ENCODE measurements around the gene MCF2L.

The MCF2L gene

DNA sequence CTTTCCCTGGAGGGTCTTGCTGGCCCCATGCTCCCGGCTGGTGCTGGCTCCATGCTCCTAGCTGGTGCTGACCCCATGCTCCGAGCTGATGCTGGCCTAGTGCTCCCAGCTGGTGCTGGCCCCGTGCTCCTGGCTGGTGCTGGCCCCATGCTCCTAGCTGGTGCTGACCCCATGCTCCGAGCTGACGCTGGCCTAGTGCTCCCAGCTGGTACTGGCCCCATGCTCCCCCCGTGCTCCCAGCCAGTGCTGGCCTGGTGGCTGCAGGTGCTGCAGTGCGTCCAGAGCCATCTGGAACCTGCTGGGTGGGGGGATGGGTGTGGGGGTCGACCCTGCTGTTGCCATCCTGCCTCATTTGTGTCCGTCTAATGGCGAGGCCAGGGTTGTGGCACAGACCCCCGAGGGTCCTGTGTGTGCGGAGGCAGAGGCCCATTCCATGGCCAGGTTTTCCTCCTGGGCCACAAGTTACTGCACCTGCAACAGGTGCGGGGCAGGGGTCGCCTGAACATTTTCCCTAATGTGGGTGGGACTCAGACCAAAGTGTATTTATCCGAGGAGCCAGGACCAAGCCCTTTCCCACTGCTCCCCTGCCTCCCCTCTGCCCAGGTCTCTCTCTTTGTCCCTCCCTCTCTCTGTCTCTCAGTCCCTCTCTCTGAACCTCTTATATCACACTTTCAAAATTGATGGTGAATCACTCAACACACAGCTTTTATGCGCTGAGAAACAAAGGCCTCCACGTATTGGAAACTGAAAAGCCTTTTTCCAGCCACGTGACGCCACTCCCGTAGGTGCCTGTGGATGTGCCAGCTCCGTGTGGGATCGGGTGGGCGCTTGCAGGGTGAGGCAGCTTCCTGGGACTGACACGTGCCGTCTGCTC lies 45.1 kb downstream of the MCF2L start:
- Histone ChIP-seq H3K4me1 (ENCODE audit: control insufficient read depth, insufficient read depth, low read length) (no peaks in the 10 kb centered on the region), H3K9ac (ENCODE audit: low read length) (no peak overlapping the region), H3K4me3 (ENCODE audit: low read length) (no peak overlapping the region), H3K36me3 (ENCODE audit: control insufficient read depth, insufficient read depth, low read length) (no peaks in the 10 kb centered on the region), H3K27ac (ENCODE audit: low read depth, low read length) (no peak overlapping the region), H3K27me3 (ENCODE audit: control insufficient read depth, insufficient read depth, low read length) (no peaks in the 10 kb centered on the region)

DNA sequence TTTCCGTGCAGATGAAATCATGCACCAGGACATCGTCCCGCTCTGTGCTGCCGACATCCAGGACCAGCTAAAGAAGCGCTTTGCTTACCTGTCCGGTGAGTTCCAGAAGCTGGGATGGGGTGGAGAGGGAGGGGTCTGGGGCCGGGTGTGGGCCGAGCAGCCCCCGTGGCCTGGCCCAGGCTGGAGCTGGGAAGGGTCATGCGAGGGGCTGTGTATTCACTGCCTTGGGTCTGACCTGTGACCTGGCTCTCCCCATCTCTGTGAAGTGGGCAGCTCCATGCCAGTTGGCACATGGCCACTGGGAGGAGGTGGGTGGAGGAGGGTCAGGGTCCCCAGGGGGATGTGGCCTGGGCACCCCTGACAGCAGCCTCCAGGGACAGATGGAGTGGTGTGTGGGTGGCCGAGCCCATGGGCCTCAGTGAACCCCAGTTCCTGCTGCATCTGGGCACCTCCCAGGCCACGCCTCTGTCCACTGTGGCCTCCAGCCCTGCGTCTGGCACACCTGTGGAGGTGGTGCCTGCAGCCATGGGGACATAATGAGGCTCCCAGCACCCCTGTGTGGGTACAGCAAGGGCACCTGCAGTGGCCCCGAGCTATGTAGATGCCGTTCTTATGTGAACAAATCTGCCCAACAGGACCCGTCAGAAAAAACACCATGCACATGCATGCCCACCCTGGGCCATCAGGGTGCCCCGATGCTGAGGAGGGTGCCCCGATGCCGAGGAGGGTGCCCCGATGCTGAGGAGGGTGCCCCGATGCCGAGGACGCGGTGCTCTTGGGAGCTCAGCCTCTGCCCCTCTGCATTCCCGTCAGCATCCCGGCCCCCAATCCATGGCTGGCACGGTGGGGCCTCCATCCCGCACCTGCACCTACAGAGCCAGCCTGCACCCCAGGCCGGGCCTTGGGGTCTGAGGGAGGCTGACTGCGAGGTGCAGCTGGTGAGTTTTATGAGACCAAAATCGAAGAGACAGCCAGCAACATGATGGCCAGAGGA lies 46.0 kb downstream of the MCF2L start:
- H3K9ac ChIP-seq (ENCODE audit: low read length): no peak overlapping the region
- no peaks in the 10 kb centered on the region for H3K4me1 ChIP-seq (ENCODE audit: control insufficient read depth, insufficient read depth, low read length)
- H3K27me3 ChIP-seq (ENCODE audit: control insufficient read depth, insufficient read depth, low read length): no peaks in the 10 kb centered on the region
- no peak overlapping the region for H3K4me3 ChIP-seq (ENCODE audit: low read length)
- H3K27ac ChIP-seq (ENCODE audit: low read depth, low read length): no peak overlapping the region
- no peaks in the 10 kb centered on the region for H3K36me3 ChIP-seq (ENCODE audit: control insufficient read depth, insufficient read depth, low read length)

DNA sequence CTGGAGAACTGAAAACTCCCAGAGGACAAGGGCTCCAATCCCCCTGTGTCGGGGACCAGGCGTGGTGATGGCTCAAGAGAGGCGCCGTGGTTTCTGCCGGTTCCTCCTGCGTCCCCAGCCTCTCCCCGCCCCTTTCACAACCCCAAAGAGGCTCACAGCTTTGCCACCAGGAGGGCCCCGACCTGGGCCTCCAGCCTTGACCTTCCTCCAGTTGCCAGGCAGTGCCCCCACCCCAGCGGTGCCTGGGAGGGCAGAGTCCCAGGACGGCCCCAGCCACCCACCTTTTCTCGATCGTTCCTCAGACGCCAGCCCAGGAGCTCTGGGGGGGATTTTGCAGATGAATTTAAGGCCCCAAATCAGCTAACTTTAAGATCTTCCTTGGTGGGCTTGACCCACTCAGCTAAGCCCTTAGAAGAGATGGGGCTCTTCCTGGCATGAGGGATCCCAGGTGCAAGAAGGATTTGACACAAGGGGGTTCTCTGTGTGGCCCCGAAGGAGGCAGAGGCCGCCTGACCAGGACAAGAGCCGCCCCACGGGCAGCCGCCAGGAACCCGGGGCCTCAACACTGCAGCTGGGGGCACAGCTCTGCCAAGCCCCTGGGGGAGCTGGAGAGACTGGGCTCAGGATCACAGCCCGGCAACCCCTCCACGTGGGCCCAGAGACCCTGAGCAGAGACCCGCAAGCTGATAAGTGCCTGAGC lies 47.0 kb downstream of the MCF2L start:
- Histone ChIP-seq H3K36me3 (ENCODE audit: control insufficient read depth, insufficient read depth, low read length) (no peaks in the 10 kb centered on the region), H3K27ac (ENCODE audit: low read depth, low read length) (no peak overlapping the region), H3K27me3 (ENCODE audit: control insufficient read depth, insufficient read depth, low read length) (no peaks in the 10 kb centered on the region), H3K4me1 (ENCODE audit: control insufficient read depth, insufficient read depth, low read length) (no peaks in the 10 kb centered on the region), H3K9ac (ENCODE audit: low read length) (no peak overlapping the region), H3K4me3 (ENCODE audit: low read length) (no peak overlapping the region)

DNA sequence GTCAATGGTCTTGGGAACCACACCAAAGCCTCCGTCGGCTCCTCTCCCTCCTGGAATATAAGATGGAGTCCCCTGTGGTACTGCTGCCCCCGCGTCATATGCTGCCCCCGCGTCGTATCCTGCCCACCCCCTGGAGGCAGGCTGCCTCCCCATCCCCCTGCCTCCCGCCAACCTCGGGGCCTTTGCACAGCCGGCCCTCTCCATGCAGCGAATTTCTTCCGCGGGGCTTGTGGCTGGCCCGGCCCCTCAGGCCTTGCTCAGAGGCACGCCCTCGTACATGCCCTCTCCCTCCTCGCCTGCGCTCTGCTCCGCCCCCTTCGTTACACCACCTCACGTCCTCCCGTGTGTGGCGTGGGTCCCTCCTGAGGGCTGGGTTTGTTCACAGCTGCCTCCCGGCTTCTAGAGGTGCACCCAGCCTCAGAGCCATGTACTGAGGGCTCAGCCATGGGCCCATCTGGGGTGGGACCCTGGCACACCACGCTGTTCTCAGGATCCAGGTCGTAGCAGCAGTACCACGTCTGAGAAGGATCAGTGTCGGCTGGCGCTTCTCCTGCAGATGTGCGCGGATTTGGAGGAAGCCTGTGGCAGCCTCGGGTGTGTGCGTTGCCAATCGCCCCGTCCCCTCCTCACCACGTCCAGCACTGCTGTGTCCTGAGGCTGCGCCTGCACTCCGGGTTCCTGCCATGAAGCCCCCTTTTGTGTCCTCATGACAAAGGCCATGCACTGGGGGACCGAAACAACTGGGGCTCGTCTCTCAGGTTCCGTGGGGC lies 47.7 kb downstream of the MCF2L start:
- Histone ChIP-seq H3K9ac (ENCODE audit: low read length) (no peak overlapping the region), H3K27me3 (ENCODE audit: control insufficient read depth, insufficient read depth, low read length) (no peaks in the 10 kb centered on the region), H3K4me3 (ENCODE audit: low read length) (no peak overlapping the region), H3K27ac (ENCODE audit: low read depth, low read length) (no peak overlapping the region), H3K36me3 (ENCODE audit: control insufficient read depth, insufficient read depth, low read length) (no peaks in the 10 kb centered on the region), H3K4me1 (ENCODE audit: control insufficient read depth, insufficient read depth, low read length) (no peaks in the 10 kb centered on the region)

DNA sequence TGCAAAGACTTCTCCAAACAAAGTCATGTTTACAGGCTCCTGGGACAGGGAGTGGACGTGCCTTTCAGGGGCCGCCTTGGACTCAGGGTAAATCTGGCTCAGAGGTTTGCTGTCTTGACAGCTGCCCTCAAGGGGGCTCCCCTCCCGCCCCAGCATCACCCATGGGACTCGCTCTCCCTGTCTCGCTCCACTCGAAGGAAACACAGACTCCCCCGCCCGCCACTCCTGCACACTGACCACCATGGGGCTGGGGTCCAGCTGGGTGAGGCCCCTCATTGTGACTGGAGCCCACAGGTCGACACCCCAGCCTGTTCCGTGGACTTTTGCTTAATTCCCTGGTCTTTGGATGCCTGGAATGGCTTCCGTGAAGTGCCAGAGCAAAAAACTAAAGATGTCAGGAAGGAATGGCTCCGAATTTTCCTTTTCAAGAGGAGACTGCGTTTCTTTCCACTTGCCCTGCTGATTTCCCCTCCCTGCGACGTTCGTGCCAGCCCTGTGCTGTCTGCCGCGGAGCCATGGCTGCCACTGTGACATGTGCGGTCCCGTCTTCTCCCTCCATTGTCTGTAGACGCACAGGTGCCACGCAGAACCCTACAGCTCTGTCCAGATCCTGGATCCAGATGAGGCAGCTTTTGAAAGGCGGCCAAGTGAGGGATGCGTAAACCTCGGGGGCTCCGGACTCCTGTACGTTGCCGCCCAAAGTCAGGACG lies 48.6 kb downstream of the MCF2L start:
- H3K36me3 ChIP-seq (ENCODE audit: control insufficient read depth, insufficient read depth, low read length): no peaks in the 10 kb centered on the region
- no peaks in the 10 kb centered on the region for H3K4me1 ChIP-seq (ENCODE audit: control insufficient read depth, insufficient read depth, low read length)
- no peak overlapping the region for H3K27ac ChIP-seq (ENCODE audit: low read depth, low read length)
- no peaks in the 10 kb centered on the region for H3K27me3 ChIP-seq (ENCODE audit: control insufficient read depth, insufficient read depth, low read length)
- no peak overlapping the region for H3K9ac ChIP-seq (ENCODE audit: low read length)
- H3K4me3 ChIP-seq (ENCODE audit: low read length): no peak overlapping the region

DNA sequence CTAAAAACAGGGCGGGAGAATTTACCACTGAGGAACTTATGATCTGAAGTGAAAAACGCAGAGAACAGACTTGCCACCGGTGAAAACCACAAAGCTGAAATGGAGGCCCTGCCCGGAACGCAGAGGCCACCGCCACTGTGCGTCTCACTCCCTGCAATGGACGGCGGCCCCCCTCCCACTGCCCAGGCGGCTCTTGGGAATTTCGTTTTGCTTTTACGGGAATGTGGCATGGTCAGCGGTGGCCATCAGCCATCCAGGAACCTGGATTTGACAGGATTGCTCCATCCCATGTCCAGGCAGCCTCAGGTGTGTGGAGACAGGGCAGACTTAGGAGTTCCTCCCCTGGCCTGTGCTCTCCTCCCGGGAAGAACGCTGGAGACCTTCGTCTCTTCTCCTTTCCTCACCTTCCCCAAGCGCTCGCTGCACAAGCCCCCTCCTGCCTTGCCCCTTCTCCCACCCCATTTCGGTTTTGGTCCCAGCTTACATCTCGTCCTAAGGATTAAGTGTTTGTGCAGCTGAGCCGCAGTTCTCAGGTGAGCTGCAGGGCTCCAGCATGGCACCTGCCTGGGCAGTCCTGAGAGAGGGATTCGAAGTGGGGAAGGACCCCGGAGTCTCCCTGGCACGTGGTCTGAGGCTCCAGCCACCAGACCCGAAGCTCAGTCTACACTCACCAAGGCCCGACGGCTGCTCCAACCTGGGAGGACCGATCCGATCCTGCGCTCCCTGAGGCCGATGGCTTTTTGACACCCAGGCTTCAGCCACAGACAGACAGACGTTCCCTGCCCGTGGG lies 49.9 kb downstream of the MCF2L start:
- no peaks in the 10 kb centered on the region for H3K4me1 ChIP-seq (ENCODE audit: control insufficient read depth, insufficient read depth, low read length)
- no peaks in the 10 kb centered on the region for H3K36me3 ChIP-seq (ENCODE audit: control insufficient read depth, insufficient read depth, low read length)
- H3K4me3 ChIP-seq (ENCODE audit: low read length): no peak overlapping the region
- no peak overlapping the region for H3K9ac ChIP-seq (ENCODE audit: low read length)
- no peak overlapping the region for H3K27ac ChIP-seq (ENCODE audit: low read depth, low read length)
- H3K27me3 ChIP-seq (ENCODE audit: control insufficient read depth, insufficient read depth, low read length): no peaks in the 10 kb centered on the region

DNA sequence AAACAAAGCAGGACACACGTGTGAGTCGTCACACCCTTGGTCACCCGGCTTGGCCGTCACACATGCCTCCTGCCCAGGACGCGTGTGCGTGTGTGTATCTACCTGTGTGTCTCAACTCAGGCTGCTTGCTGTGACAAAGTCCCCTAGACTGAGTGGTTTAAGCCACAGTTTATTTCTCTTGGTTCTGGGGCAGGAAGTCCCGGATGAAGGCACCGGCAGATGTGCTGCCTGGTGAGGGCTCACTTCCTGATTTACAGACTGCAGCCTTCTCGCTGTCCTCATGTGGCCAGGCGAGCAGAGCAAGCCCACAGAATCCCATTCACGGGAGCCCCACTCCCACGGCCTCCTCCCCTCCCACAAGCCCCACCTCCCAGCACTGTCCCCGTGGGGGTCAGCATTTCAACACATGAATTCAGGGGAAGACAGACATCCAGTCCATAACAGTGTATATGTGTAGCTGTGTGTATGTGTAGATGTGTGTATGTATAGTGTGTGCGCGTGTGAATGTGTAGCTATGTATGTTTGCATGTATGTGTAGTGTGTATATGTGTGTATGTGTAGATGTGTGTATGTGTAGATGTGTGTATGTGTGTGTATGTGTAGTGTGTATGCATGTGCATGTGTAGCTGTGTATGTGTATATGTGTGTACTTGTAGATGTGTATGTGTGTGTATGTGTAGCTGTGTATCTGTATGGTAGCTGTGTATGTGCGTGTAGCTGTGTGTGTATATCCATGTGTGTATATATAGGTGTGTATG lies 51.5 kb downstream of the MCF2L start:
- no peak overlapping the region for H3K9ac ChIP-seq (ENCODE audit: low read length)
- no peak overlapping the region for H3K4me3 ChIP-seq (ENCODE audit: low read length)
- H3K27ac ChIP-seq (ENCODE audit: low read depth, low read length): no peak overlapping the region
- no peaks in the 10 kb centered on the region for H3K27me3 ChIP-seq (ENCODE audit: control insufficient read depth, insufficient read depth, low read length)
- no peaks in the 10 kb centered on the region for H3K36me3 ChIP-seq (ENCODE audit: control insufficient read depth, insufficient read depth, low read length)
- H3K4me1 ChIP-seq (ENCODE audit: control insufficient read depth, insufficient read depth, low read length): no peaks in the 10 kb centered on the region

DNA sequence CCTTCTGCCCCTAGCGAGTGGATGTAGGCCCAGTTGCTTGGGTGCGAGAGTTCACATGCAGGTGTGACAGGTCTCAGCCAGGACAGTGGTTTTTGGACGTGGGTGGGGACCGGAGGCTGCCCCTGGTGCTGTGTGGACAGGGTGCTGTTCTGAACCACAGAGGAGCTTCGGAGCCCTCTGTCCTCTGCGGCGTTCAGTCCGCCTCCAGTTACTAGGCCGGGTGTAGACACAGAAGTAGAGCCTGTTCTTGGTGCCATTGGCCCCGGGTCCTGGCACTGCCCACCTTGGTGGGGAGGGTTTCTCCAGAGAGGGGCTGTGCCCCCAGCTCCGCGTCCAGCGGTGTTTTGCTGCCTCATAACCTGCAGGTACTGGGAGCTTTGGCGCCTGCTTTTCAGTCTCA lies 52.4 kb downstream of the MCF2L start:
- no peaks in the 10 kb centered on the region for H3K27me3 ChIP-seq (ENCODE audit: control insufficient read depth, insufficient read depth, low read length)
- H3K9ac ChIP-seq (ENCODE audit: low read length): no peak overlapping the region
- no peaks in the 10 kb centered on the region for H3K36me3 ChIP-seq (ENCODE audit: control insufficient read depth, insufficient read depth, low read length)
- H3K27ac ChIP-seq (ENCODE audit: low read depth, low read length): no peak overlapping the region
- no peaks in the 10 kb centered on the region for H3K4me1 ChIP-seq (ENCODE audit: control insufficient read depth, insufficient read depth, low read length)
- H3K4me3 ChIP-seq (ENCODE audit: low read length): no peak overlapping the region

DNA sequence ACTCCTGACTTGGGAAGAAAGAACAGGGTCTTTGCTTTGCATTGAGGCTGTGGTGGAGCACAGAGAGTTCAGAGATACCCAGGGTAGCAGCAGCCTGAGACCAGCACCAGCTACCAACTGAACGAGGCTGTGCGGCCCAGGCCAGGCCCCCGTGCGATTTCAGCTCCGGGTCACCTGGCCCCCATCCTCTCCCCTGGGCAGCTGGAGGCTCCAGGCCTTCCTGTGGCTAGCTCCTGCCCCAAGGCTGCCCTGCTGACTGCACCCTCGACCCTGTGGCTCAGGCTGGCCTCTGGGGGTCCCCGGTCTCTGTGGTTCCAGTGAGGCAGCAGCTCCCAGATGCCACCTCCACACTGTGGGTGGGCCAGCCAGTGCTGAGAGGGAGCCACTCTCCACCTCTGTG lies 52.8 kb downstream of the MCF2L start:
- Histone ChIP-seq H3K9ac (ENCODE audit: low read length) (no peak overlapping the region), H3K27me3 (ENCODE audit: control insufficient read depth, insufficient read depth, low read length) (no peaks in the 10 kb centered on the region), H3K36me3 (ENCODE audit: control insufficient read depth, insufficient read depth, low read length) (no peaks in the 10 kb centered on the region), H3K27ac (ENCODE audit: low read depth, low read length) (no peak overlapping the region), H3K4me3 (ENCODE audit: low read length) (no peak overlapping the region), H3K4me1 (ENCODE audit: control insufficient read depth, insufficient read depth, low read length) (no peaks in the 10 kb centered on the region)

DNA sequence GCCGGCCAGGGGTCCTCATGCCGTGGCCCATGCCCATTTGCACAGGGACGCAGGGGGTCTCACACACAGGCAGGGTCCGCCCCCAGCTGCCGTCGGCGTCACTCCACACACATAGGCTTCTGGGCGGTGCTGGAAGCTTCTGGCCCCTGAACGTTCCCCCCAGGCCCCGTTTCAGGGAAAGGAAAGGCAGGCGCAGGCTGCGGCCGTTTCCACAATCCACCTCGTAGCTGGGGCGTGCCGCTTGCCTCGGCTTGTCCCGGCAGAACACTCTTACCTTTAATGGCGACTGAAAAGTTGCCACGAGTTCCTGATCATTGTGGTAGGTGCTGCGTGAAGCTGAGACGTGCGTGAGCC lies 53.4 kb downstream of the MCF2L start:
- no peaks in the 10 kb centered on the region for H3K4me1 ChIP-seq (ENCODE audit: control insufficient read depth, insufficient read depth, low read length)
- H3K27me3 ChIP-seq (ENCODE audit: control insufficient read depth, insufficient read depth, low read length): no peaks in the 10 kb centered on the region
- H3K27ac ChIP-seq (ENCODE audit: low read depth, low read length): no peak overlapping the region
- no peak overlapping the region for H3K9ac ChIP-seq (ENCODE audit: low read length)
- no peaks in the 10 kb centered on the region for H3K36me3 ChIP-seq (ENCODE audit: control insufficient read depth, insufficient read depth, low read length)
- H3K4me3 ChIP-seq (ENCODE audit: low read length): no peak overlapping the region
